HepG2 (cell line): Measurements from ENCODE around the gene ZNF383. TPM values are rescaled to one million over a fixed set of nuclear protein-coding genes. Genes with fewer than 3 reads are reported as not detected.

Experiments used
- ARNTL ChIP-seq: sonication (generic); formaldehyde crosslinking; IDR thresholded peaks from 2 replicates; pipeline ENCODE4 v1.4.0; 2020; ENCODE audit warnings: mild to moderate bottlenecking, missing genetic modification reagents
- BHLHE40 ChIP-seq: IDR thresholded peaks from 2 replicates; pipeline ENCODE4 v1.6.1; 2011; ENCODE audit warnings: low read length, improper control_type of control experiment
- IRF1 ChIP-seq: sonication (generic); formaldehyde crosslinking; IDR thresholded peaks from 2 replicates; pipeline ENCODE4 v1.4.0; 2020; ENCODE audit warnings: low read depth, mild to moderate bottlenecking, missing genetic modification reagents
- JUNB ChIP-seq: sonication (generic); formaldehyde crosslinking; IDR thresholded peaks from 2 replicates; pipeline ENCODE4 v1.8.0; 2022; ENCODE audit warnings: missing genetic modification reagents, mild to moderate bottlenecking, borderline replicate concordance
- NFAT5 ChIP-seq: sonication (generic); formaldehyde crosslinking; IDR thresholded peaks from 2 replicates; pipeline ENCODE4 v1.4.0; 2020; ENCODE audit warnings: missing genetic modification reagents
- REST ChIP-seq, 2 experiments: IDR thresholded peaks; 2 replicates each; pipeline ENCODE4 v1.6.1; 2011 to 2012; ENCODE audit warnings: low read length in 2 of 2, borderline replicate concordance in 1 of 2, low read depth in 1 of 2, mild to moderate bottlenecking in 1 of 2, moderate library complexity in 1 of 2
- SAP130 ChIP-seq: IDR thresholded peaks from 2 replicates; pipeline ENCODE4 v1.6.1; 2016; ENCODE audit warnings: low read depth
- TRIM22 ChIP-seq: fragments of 450-650 bp; IDR thresholded peaks from 2 replicates; pipeline ENCODE4 v1.6.1; 2017
- XBP1 ChIP-seq: sonication (generic); formaldehyde crosslinking; IDR thresholded peaks from 2 replicates; pipeline ENCODE4 v1.5.0; 2020; ENCODE audit warnings: missing genetic modification reagents
- ZBTB14 ChIP-seq: sonication (generic); formaldehyde crosslinking; IDR thresholded peaks from 2 replicates; pipeline ENCODE4 v1.4.0; 2020; ENCODE audit warnings: missing genetic modification reagents
- ZFP36 ChIP-seq: fragments of 150-350 bp; IDR thresholded peaks from 2 replicates; pipeline ENCODE4 v1.6.1; 2018; ENCODE audit warnings: borderline replicate concordance, low read length, low read depth; ENCODE audit not compliant: partially characterized antibody
- ZNF414 ChIP-seq: sonication (generic); formaldehyde crosslinking; IDR thresholded peaks from 2 replicates; pipeline ENCODE4 v1.5.0; 2020; ENCODE audit warnings: missing genetic modification reagents
- ZNF543 ChIP-seq: sonication (generic); formaldehyde crosslinking; IDR thresholded peaks from 2 replicates; pipeline ENCODE4 v1.4.0; 2020; ENCODE audit warnings: mild to moderate bottlenecking, missing genetic modification reagents
- ZNF619 ChIP-seq: sonication (generic); formaldehyde crosslinking; IDR thresholded peaks from 2 replicates; pipeline ENCODE4 v1.4.0; 2020; ENCODE audit warnings: mild to moderate bottlenecking, missing genetic modification reagents
- polyA plus RNA-seq, 8 experiments: library from polyadenylated mRNA; depleted of rRNA in 3 of 8; stranded (reverse) in 7 of 8; unstranded in 1 of 8; fragments of >200 nt; fragmentation: Illumina TruSeq in 4 of 8; extraction: Trizol in 4 of 8; gene quantifications; 2 replicates each; pipeline versions ENCODE4 v1.2.1 to v1.2.3, GENCODE V29; 2011 to 2016; ENCODE audit warnings: low read depth in 4 of 8, missing spikeins in 1 of 8, mixed read lengths in 1 of 8; ENCODE audit not compliant: insufficient read depth in 1 of 8
- total RNA-seq, 5 experiments: library from RNA; depleted of rRNA; stranded (reverse); fragments of >200 nt; fragmentation: Illumina TruSeq; extraction: Trizol; gene quantifications; 2 replicates each; pipeline ENCODE4 v1.2.3, GENCODE V29; 2016; ENCODE audit warnings: low read depth in 1 of 5

The ZNF383 gene
- total and polyA plus RNA-seq, 2 of the 13 experiments (the other 11 are each of a cell fraction or from before 2014, with no cell fraction given) = 2.6 to 4.1 TPM

GRCh38 chr19:37217775-37218591 is at the start of gene ZNF383 (continued):
- TF ChIP-seq ZBTB14 (CRISPR knock-in tag) (no peak), ZNF619 (CRISPR knock-in tag) (peak; percentile 79; the same call in 1 of the 2 replicates), IRF1 (CRISPR knock-in tag) (no peak), ZNF414 (CRISPR knock-in tag) (0 out of 2 replicates have a peak, but pooled peaks have one; percentile 71), ARNTL (CRISPR knock-in tag) (no peak), XBP1 (CRISPR knock-in tag) (no peak), ZFP36 (no peak), BHLHE40 (no peak), SAP130 (peak; percentile 90), JUNB (no peak; the same call in 1 of the 2 replicates), ZNF543 (CRISPR knock-in tag) (peak; percentile 79; the same call in 1 of the 2 replicates), REST (IDR thresholded peaks at IDR 0.05; ENCODE audit: borderline replicate concordance in 1 of 2, low read depth in 1 of 2, low read length in 2 of 2) (no peak), TRIM22 (no peak), NFAT5 (0 out of 2 replicates have a peak, but pooled peaks have one; percentile 11)
